Mucosa of gallbladder (tissue), 1 donor: ENCODE results near the gene DCC. TPM values are rescaled to one million over a fixed set of nuclear protein-coding genes. Genes with fewer than 3 reads are reported as not detected.
"Not testable (repeated sequence)": the region's sequence is repeated elsewhere in the genome, so short reads cannot be mapped to it uniquely, and the experiment has no call there.

Experiments
- DNase-seq: peaks from one replicate; pipeline ENCODE4 v3.0.0-alpha.2; 2020; ENCODE audit warnings: low spot score
- total RNA-seq: library from RNA; stranded (reverse); gene quantifications from one replicate; pipeline ENCODE4 v1.2.1, GENCODE V29; 2021
- donor health status: DM: no; HTN: no; CAD: no.

DCC gene
- total RNA-seq, 1 donor from 2014 or later: not detected

DNA sequence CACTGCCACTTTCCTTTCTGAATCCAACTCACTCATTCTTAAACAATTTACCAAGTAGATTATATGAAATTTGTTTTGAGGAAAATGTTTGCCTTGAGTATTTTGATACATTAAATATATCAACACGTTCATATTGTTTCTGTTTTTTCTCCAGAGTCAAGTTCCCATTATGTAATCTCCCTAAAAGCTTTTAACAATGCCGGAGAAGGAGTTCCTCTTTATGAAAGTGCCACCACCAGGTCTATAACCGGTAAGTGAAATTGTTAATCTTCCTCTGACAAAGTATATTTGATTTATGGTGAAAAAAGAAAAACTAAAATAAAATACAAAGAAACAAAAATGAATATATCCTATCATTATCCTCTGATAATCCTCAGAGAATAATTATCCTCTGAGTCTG, 1045.9 kb downstream of the DCC start:
- DNase-seq: no peak

GRCh38 chr18:53387581-53387980, 1047.6 kb downstream of the DCC start:
- no peak for DNase-seq

DNA sequence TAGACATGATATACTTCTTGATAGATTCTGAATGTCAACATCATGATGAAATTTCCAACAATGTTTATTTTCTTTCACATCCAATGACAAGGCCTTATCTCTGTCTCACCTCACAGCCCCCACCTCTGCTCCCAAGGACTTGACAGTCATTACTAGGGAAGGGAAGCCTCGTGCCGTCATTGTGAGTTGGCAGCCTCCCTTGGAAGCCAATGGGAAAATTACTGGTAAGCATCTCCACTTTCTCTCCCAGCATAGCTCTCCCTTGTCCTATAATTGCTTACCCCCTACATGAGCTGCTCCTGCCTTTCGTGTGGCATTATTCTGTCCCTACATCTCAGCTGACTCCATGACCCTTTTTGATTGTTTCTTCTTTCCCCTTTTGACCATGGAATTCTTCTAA, 1062.7 kb downstream of the DCC start:
- DNase-seq: no peak

GRCh38 chr18:53408271-53408670, 1068.3 kb downstream of the DCC start:
- DNase-seq: no peak

- DNase-seq: no peak
Measured at GRCh38 chr18:53411511-53411910, 1071.5 kb downstream of the DCC start.

- DNase-seq: no peak
Measured at GRCh38 chr18:53417003-53417402, 1077.0 kb downstream of the DCC start.

- no peak for DNase-seq
Measured at GRCh38 chr18:53421869-53422268, 1081.9 kb downstream of the DCC start.

DNA sequence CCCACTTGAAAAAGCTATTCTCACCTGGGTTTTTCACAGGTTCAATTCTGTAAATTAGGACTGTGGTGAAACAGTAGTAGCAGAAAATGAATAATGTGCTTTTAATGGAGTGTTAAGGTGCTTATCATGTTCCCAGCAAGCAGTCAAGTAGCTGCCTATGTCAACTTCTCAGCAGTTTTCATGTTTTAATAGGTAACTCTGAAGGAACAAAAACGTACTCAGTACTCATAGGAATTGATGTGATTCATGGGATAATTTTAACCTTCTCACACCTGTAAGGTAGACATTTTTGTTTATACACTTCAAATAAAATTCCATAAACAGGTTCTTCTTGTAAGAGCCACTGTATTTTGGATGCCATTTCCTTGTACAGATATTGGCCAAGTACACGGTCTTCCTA, 1082.9 kb downstream of the DCC start:
- DNase-seq: no peak

GRCh38 chr18:53426666-53427184, 1086.7 kb downstream of the DCC start:
- DNase-seq: no peak

DNA sequence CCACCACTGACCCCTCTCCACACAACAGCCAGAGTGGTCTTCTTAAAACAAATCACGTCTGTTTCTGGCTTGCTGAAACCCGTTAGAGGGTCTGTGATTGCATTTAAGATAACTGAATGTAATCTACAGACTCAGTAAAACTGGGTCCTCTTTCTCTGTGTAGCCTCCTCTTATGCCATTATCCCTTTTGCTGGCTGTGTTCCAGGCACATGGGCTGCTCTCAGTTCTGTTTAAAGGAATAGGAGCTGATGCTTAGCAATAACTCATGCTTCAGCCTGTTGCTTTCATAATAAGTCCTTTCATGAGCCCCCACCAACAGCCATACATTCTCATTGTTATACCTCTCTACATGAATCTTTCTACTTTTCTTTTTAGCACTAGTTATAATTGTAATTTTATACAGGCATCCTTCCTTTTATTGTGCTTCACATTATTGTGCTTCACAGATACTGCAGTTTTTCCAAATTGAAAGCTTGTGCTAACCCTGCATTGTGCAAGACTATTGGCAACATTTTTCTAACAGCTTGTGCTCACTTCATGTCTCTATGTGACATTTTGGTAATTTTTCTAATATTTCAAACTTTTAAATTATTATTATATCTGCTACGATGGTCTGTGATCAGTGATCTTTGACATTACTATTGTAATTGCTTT, 1101.9 kb downstream of the DCC start:
- DNase-seq: no peak

DNA sequence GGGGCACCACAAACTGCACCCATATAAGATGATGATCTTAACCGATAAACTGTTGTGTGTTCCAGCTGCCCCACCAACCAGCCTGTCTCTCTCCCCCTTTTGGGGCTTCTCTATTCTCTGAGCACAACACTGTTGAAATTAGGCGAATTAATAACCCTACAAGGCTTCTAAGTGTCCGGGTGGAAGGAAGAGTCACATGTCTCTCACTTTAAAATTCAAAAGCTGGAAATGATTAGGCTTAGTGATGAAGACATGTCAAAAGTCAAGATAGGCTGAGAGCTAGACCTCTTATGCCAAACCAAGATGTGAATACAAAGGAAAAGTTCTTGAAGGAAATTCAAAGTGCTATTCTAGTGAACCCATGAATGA, 1102.4 kb downstream of the DCC start:
- DNase-seq: no peak

DNA sequence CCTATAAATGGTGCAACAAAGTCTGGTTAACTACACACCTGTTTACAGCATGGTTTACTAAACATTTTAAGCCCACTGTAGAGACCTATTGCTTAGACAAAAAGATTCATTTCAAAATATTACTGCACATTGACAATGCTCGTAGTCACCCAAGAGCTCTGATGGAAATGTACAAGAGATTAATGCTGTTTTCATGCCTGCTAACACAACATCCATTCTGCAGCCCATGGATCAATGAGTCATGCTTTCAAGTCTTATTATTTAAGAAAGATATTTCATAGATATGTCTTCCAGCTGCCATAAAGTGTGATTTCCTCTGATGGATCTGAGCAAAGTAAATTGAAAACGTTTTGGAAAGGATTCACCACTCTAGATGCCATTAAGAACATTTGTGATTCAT, 1103.3 kb downstream of the DCC start:
- DNase-seq: no peak

GRCh38 chr18:53443831-53444230, 1103.8 kb downstream of the DCC start:
- DNase-seq: no peak

- DNase-seq: no peak
Measured at GRCh38 chr18:53451902-53452301, 1111.9 kb downstream of the DCC start.

DNA sequence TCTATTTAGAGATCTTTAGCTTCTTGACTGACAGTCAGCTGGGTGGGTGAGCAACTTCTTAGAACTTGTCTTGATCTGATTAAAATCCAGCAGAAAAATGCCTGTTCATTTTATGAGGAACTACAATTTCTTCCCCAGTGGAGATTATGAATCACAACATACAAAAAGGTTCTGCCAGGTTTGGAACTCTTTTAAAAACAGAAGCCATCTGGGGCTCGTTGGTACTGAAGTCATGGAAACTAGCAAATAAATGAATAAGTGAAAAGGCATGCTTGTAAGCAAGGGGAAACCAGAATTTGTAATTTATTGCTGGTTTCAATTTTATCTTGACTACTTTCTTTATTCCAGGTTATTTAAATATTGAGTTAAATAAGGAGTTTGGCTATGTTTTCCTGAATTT, 1117.1 kb downstream of the DCC start:
- no peak for DNase-seq

DNA sequence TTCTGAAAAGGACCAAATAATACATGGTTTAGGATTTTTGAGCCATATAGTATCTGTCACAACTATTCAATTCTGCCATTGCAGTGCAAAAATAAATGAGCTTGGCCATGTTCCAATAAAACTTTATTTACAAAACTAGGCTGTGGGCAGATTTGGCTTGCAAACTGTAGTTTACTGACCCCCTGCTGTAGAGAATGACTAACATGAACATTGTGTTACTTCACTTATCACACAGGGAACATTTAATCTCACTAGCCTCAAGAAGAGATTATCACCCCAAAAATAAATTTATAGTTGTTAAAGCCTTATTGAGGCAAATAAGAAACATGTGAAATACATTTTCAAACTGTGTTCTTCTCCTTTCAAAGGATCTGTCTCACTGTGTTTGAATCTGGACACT, 1118.3 kb downstream of the DCC start:
- DNase-seq: no peak

DNA sequence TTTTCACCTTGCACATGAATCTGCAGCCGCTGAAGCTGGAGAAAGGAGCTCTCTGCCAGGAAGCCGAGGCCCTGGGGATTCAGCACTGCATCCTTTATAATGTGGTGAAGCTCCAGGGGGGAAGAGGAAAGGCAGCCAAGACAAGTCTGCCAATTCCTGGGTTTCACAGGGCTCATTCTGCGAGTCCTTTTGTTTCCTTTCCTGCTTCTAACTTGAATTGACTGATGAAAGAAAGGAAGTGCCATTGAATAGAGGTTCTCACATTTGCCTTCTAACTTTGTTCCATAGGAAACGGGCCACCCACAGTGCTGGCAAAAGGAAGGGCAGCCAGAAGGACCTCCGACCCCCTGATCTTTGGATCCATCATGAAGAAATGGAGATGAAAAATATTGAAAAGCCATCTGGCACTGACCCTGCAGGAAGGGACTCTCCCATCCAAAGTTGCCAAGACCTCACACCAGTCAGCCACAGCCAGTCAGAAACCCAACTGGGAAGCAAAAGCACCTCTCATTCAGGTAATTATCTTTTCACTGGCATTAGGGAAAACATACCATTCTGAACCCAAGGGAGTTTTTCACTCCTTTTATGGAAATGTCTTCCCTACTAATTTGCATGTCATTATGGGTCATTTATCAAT, 1119.1 kb downstream of the DCC start:
- no peak for DNase-seq

GRCh38 chr18:53467756-53468155, 1127.8 kb downstream of the DCC start:
- DNase-seq: no peak

DNA sequence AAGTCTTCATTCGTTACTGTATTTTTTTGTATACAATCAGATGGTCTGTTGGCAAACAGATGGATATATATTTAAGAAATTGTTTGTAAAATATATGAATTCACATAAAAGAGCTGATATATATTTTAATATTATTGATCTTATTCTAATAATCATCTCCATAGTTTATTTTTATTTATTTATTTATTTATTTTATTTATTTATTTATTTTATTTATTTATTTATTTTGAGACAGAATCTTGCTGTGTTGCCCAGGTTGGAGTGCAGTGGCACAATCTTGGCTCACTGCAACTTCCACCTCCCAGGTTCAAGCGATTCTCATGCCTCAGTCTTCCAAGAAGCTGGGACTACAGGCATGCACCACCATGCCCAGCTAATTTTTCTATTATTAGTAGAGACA, 1128.2 kb downstream of the DCC start:
- DNase-seq: not testable (repeated sequence)

DNA sequence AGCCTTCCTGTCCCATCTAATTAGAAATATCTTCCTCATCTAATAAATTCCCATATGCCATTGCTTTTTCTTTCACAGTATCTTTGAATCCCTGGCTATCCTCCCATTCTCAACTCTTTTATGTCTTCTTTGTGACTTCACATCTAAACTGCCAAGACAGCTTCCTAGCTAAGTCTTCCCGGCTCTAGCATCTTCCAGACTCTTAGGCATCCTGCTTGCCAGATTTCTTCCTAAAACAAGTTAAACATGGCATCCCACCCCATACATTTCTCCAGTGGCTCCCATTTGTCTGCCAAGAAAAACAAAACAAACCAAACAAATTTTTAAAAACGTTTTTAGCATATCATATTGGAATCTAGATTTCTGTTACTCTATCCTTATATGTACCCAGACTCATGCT, 1132.5 kb downstream of the DCC start:
- no peak for DNase-seq

- no peak for DNase-seq
Measured at GRCh38 chr18:53478155-53478554, 1138.2 kb downstream of the DCC start.

GRCh38 chr18:53486296-53486695, 1146.3 kb downstream of the DCC start:
- DNase-seq: no peak

- no peak for DNase-seq
Measured at GRCh38 chr18:53489266-53489665, 1149.3 kb downstream of the DCC start.

DNA sequence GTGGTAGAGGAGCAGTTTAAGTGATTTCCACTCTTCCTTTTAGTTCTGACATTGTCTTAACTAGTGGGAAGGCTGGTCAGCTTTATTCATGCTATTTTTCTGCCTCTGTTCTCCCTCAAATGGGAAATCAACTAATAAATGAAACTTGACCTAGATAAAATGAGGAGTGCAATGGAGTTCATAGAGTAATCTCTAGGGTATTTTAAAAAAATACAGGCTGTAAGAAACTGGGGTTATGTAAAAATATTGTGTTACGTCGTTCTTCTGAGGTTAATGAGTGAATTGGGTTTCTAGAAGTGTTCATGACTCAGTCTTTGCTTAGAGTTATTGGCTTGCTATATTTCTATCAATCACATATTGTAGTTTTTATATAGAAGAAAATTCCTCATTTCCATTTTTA, 1150.0 kb downstream of the DCC start:
- DNase-seq: no peak
